ENCODE data around the gene RIBC1. TPM values are rescaled to one million over a fixed set of nuclear protein-coding genes. Genes with fewer than 3 reads are reported as not detected.

RIBC1 gene
- total and polyA plus RNA-seq, 9 of the 15 experiments (the other 6 are each of a cell fraction or from before 2014, with no cell fraction given) = 0.07 to 0.51 (median 0.44) TPM

GRCh38 chrX:53374923-53375322 lies 47.8 kb upstream of the RIBC1 start (continued):
- TF ChIP-seq, protein P1, sequence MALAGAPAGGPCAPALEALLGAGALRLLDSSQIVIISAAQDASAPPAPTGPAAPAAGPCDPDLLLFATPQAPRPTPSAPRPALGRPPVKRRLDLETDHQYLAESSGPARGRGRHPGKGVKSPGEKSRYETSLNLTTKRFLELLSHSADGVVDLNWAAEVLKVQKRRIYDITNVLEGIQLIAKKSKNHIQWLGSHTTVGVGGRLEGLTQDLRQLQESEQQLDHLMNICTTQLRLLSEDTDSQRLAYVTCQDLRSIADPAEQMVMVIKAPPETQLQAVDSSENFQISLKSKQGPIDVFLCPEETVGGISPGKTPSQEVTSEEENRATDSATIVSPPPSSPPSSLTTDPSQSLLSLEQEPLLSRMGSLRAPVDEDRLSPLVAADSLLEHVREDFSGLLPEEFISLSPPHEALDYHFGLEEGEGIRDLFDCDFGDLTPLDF (CRISPR knock-in tag; IDR thresholded peaks at IDR 0.05) = no peak
- TF ChIP-seq NRF1 (conservative IDR thresholded peaks at IDR 0.05 in 1 of 2, IDR thresholded peaks at IDR 0.05 in 1 of 2) = no peak
- TF ChIP-seq, protein P2, sequence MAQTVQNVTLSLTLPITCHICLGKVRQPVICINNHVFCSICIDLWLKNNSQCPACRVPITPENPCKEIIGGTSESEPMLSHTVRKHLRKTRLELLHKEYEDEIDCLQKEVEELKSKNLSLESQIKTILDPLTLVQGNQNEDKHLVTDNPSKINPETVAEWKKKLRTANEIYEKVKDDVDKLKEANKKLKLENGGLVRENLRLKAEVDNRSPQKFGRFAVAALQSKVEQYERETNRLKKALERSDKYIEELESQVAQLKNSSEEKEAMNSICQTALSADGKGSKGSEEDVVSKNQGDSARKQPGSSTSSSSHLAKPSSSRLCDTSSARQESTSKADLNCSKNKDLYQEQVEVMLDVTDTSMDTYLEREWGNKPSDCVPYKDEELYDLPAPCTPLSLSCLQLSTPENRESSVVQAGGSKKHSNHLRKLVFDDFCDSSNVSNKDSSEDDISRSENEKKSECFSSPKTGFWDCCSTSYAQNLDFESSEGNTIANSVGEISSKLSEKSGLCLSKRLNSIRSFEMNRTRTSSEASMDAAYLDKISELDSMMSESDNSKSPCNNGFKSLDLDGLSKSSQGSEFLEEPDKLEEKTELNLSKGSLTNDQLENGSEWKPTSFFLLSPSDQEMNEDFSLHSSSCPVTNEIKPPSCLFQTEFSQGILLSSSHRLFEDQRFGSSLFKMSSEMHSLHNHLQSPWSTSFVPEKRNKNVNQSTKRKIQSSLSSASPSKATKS (CRISPR knock-in tag; IDR thresholded peaks at IDR 0.05) = no peak
- peak; percentile 35 for TF ChIP-seq CTCFL (IDR thresholded peaks at IDR 0.05; ENCODE audit: borderline replicate concordance, insufficient read depth, low read depth, low read length, poor library complexity, severe bottlenecking)
- TF ChIP-seq OTX1 (CRISPR knock-in tag; IDR thresholded peaks at IDR 0.05) = no peak
- no peak for TF ChIP-seq ZNF655 (CRISPR knock-in tag; IDR thresholded peaks at IDR 0.05)
- no peak for TF ChIP-seq KLF10 (CRISPR knock-in tag; IDR thresholded peaks at IDR 0.05)
- no peak for TF ChIP-seq RBBP5 (IDR thresholded peaks at IDR 0.05; ENCODE audit: borderline replicate concordance, insufficient read depth, low read length, poor library complexity, severe bottlenecking)
- no peak for TF ChIP-seq HNRNPH1 (optimal IDR thresholded peaks at IDR 0.05; ENCODE audit: low read depth, low read length)
- TF ChIP-seq CREB3 (tag; conservative IDR thresholded peaks at IDR 0.05; ENCODE audit: low read depth) = no peak
- TF ChIP-seq ZNF23 (CRISPR knock-in tag; IDR thresholded peaks at IDR 0.05) = no peak
- no peak for TF ChIP-seq TEAD1 (CRISPR knock-in tag; IDR thresholded peaks at IDR 0.05)
- TF ChIP-seq, protein P3, sequence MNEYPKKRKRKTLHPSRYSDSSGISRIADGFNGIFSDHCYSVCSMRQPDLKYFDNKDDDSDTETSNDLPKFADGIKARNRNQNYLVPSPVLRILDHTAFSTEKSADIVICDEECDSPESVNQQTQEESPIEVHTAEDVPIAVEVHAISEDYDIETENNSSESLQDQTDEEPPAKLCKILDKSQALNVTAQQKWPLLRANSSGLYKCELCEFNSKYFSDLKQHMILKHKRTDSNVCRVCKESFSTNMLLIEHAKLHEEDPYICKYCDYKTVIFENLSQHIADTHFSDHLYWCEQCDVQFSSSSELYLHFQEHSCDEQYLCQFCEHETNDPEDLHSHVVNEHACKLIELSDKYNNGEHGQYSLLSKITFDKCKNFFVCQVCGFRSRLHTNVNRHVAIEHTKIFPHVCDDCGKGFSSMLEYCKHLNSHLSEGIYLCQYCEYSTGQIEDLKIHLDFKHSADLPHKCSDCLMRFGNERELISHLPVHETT (CRISPR knock-in tag; conservative IDR thresholded peaks at IDR 0.05 in 1 of 2, IDR thresholded peaks at IDR 0.05 in 1 of 2) = no peak
- TF ChIP-seq SMARCE1 (IDR thresholded peaks at IDR 0.05) = no peak
- no peak for TF ChIP-seq L3MBTL2 (IDR thresholded peaks at IDR 0.05)
